ENCODE data around the gene CCDC192.

DNA sequence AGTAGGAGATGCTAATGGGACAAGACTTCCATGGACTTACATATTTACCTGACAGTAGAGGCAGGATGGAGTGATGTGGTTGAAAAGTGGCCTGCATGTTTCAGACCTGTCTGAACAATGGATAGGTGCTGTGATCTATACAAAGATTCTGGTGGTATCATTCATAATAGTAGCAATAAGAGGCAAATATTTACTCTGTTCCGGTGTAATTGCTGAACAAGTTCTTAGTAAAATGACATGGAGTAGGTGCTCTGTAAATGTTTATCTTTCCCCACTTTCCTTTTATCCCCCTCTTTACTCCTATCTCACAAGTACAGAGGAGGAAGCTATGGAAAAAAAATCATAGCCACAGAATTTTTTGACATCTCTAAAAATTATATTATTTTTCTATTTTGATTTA, 221.4 kb downstream of the CCDC192 start:
- TF ChIP-seq EZH2 (IDR thresholded peaks at IDR 0.05; ENCODE audit: insufficient read depth, low read length), result no peak
- TF ChIP-seq, protein P1, sequence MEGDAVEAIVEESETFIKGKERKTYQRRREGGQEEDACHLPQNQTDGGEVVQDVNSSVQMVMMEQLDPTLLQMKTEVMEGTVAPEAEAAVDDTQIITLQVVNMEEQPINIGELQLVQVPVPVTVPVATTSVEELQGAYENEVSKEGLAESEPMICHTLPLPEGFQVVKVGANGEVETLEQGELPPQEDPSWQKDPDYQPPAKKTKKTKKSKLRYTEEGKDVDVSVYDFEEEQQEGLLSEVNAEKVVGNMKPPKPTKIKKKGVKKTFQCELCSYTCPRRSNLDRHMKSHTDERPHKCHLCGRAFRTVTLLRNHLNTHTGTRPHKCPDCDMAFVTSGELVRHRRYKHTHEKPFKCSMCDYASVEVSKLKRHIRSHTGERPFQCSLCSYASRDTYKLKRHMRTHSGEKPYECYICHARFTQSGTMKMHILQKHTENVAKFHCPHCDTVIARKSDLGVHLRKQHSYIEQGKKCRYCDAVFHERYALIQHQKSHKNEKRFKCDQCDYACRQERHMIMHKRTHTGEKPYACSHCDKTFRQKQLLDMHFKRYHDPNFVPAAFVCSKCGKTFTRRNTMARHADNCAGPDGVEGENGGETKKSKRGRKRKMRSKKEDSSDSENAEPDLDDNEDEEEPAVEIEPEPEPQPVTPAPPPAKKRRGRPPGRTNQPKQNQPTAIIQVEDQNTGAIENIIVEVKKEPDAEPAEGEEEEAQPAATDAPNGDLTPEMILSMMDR (IDR thresholded peaks at IDR 0.05; ENCODE audit: insufficient read depth, low read depth, low read length), result no peak

Data from astrocyte (in vitro differentiated cells and primary cell).